Ovary (tissue), 9 donors: ENCODE data around the gene MED26. TPM values are rescaled to one million over a fixed set of nuclear protein-coding genes. Genes with fewer than 3 reads are reported as not detected.

ENCODE experiments used
- DNase-seq, 5 donors: peaks; one replicate each; pipeline ENCODE4 v3.0.0-alpha.2; 2019 to 2020
- H3K27ac ChIP-seq, 2 donors: fragments of 200-600 bp; one replicate each; pipeline versions ENCODE4 v1.5.1 to v1.8.0; 2019 to 2022
- H3K27me3 ChIP-seq: fragments of 200-600 bp; one replicate; pipeline ENCODE4 v1.8.0; 2022
- H3K36me3 ChIP-seq: fragments of 200-600 bp; sonication (generic); one replicate; pipeline ENCODE4 v1.5.1; 2019
- H3K4me1 ChIP-seq: one replicate; pipeline ENCODE4 v1.8.1; 2013; ENCODE audit warnings: mild to moderate bottlenecking, moderate library complexity; ENCODE audit not compliant: insufficient read depth
- H3K4me3 ChIP-seq: fragments of 200-600 bp; sonication (generic); one replicate; pipeline ENCODE4 v1.5.1; 2017
- H3K9me3 ChIP-seq, 2 donors: fragments of 200-600 bp in 1 of 2; sonication (generic) in 1 of 2; one replicate each; pipeline versions ENCODE4 v1.5.1 to v1.8.1; 2013 to 2019; ENCODE audit warnings: mild to moderate bottlenecking in 1 of 2, moderate library complexity in 1 of 2
- EP300 ChIP-seq: sonication (generic); formaldehyde crosslinking; IDR thresholded peaks from one replicate; pipeline ENCODE4 v1.6.1; 2017; ENCODE audit warnings: antibody characterized with exemption
- POLR2A ChIP-seq: fragments of 450-650 bp; IDR thresholded peaks from one replicate; pipeline ENCODE4 v1.6.1; 2017; ENCODE audit warnings: antibody characterized with exemption, mild to moderate bottlenecking, moderate library complexity
- WGBS, 3 donors: extraction: QIAGEN DNeasy Blood & Tissue Kit in 1 of 3; methylation state at CpG; one replicate each; pipeline versions ENCODE4 v1.1.5 to v1.1.7; 2013 to 2017; 5-methylcytosine and 5-hydroxymethylcytosine counted together
- intact Hi-C, 4 donors: fragments of 100-400 bp; cut with DNase I; formaldehyde crosslinking; loops; one replicate each; pipeline versions ENCODE4 v1.11.0 to v1.15.1; 2022 to 2023
- polyA plus RNA-seq, 2 donors: library from polyadenylated mRNA; stranded (reverse); fragments of 200-250 nt in 1 of 2; fragments of 350-450 nt in 1 of 2; fragmentation: Illumina TruSeq in 1 of 2; extraction: RNeasy Lipid Tissue Mini Kit (QIAGEN cat#74804) in 1 of 2; gene quantifications; one replicate each; pipeline ENCODE4 v1.2.3, GENCODE V29; 2013 to 2014
- total RNA-seq, 7 donors: library from RNA; depleted of rRNA in 2 of 7; stranded (reverse); fragments of >200 nt in 2 of 7; fragmentation: NEBNext Ultra II Directional in 3 of 7; extraction: Animal tissue kit (Norgen Biotek cat#: 25700) in 3 of 7; gene quantifications; one replicate each; pipeline versions ENCODE4 v1.1.0 to v1.2.4, GENCODE V29; 2016 to 2023
- TF ChIP-seq, protein P1 (sequence below), 3 donors: fragments of 450-650 bp in 2 of 3; fragments of 200-600 bp in 1 of 3; IDR thresholded peaks; one replicate each; pipeline versions ENCODE4 v1.5.1 to v1.8.0; 2016 to 2022; ENCODE audit warnings: antibody characterized with exemption in 3 of 3, mild to moderate bottlenecking in 1 of 3
- donor health status: DM: no; HTN: no; CAD: no; lungs with moderate emphysema.
- donor health status: DM: no; HTN: no; CAD: no.
- donor health status: Bipolar disorder and iron deficiency.
- donor health status: DM: yes; HTN: yes; CAD: no.
- donor health status: DM: no; HTN: no; CAD: no.
- donor health status: DM: yes; HTN: yes; CAD: no.

MED26 gene
- total and polyA plus RNA-seq, 9 donors, result 3.0 to 13.2 (median 10.8) TPM

DNA sequence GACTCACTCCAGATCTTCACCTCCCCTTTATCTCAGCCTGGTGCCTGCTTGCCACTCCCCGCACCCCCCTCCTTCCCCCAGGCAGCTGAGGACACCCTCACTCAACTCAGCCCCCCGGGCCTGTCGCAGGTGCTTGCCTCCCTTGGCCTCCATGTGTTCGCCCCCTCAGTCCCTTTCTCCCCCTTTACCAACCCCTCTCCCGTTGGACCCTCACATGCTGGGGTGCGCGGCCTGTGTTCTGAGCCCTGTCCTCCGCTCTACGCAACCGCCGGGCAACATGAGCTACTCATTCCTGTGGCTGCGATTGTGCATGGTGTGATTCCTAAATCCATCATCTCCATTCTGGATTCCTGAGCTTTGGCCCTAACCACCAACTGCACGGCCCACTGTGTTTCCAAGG, 90.9 kb downstream of the MED26 start:
- Histone ChIP-seq H3K4me1 (peaks cover 10% of the 10 kb centered on the region), H3K27me3 (no peaks in the 10 kb centered on the region), H3K4me3 (no peak overlapping the region), H3K36me3 (no peaks in the 10 kb centered on the region), H3K9me3 (no peaks in the 10 kb centered on the region), H3K27ac (no peak overlapping the region)
- TF ChIP-seq POLR2A (no peak), EP300 (no peak)
- TF ChIP-seq, protein P1, sequence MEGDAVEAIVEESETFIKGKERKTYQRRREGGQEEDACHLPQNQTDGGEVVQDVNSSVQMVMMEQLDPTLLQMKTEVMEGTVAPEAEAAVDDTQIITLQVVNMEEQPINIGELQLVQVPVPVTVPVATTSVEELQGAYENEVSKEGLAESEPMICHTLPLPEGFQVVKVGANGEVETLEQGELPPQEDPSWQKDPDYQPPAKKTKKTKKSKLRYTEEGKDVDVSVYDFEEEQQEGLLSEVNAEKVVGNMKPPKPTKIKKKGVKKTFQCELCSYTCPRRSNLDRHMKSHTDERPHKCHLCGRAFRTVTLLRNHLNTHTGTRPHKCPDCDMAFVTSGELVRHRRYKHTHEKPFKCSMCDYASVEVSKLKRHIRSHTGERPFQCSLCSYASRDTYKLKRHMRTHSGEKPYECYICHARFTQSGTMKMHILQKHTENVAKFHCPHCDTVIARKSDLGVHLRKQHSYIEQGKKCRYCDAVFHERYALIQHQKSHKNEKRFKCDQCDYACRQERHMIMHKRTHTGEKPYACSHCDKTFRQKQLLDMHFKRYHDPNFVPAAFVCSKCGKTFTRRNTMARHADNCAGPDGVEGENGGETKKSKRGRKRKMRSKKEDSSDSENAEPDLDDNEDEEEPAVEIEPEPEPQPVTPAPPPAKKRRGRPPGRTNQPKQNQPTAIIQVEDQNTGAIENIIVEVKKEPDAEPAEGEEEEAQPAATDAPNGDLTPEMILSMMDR (IDR thresholded peaks at IDR 0.05), result no peak
- intact Hi-C loops, result no loop called here
- no peak for DNase-seq
- WGBS, 3 donors, result 81 to 86% (median 83%) methylated on average over 13 of the region's 13 CpGs

DNA sequence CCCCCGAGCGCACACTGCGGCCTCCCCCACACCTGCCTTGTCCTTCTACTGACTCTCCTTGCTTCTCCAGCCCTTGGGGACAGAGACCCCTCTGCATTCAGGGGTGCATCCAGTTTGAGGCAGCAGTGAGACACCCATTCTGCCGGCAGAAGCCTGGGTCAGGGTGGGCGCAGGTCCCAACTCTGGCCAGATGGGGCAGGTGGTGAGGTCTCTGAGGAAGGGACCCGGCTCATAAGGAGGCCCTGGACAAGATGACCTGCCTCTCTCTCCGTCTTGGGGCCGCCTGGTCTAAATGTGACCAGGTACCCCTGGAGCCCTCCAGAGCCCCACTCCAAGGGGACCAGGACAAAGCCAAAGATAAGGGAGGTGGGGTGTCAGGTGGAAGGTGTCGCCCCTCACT, 91.9 kb downstream of the MED26 start:
- 82 to 91% (median 83%) methylated on average over 9 of the region's 9 CpGs for WGBS, 3 donors
- no peak overlapping the region for H3K4me3 ChIP-seq
- peaks cover 3% of the 10 kb centered on the region for H3K36me3 ChIP-seq
- no peaks in the 10 kb centered on the region for H3K27me3 ChIP-seq
- peaks cover 6% of the 10 kb centered on the region for H3K4me1 ChIP-seq
- H3K9me3 ChIP-seq, result no peaks in the 10 kb centered on the region
- H3K27ac ChIP-seq, result no peak overlapping the region
- no peak for DNase-seq
- TF ChIP-seq, protein P1 (IDR thresholded peaks at IDR 0.05), result no peak
- TF ChIP-seq POLR2A (no peak), EP300 (no peak)
- intact Hi-C loops, result no loop called here

DNA sequence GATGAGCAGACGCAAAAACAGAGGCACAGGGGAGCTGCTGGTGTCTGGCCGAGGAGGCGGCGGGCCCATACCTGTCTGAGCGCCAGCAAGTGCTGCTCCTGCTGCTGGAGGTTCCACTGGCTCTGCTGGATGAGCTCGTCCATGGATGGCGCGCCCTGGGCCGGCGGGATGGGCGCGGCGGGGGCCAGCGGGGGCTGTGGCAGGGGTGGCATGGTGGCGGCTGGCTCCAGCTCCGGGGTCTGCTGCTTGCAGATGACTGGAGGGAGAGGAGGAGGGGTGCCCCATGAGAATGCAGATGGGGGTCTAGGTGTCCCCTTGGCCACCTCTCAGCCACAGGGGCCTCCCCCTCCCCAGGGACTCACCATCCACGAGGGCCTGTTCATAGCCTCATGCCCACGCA, 92.6 kb downstream of the MED26 start:
- no peaks in the 10 kb centered on the region for H3K9me3 ChIP-seq
- intact Hi-C loops, result no loop called here
- H3K4me3 ChIP-seq, result no peak overlapping the region
- DNase-seq, result no peak
- WGBS, 3 donors, result 89 to 94% (median 90%) methylated on average over 18 of the region's 18 CpGs
- peaks cover 3% of the 10 kb centered on the region for H3K36me3 ChIP-seq
- no peaks in the 10 kb centered on the region for H3K27me3 ChIP-seq
- H3K4me1 ChIP-seq, result peaks cover 2% of the 10 kb centered on the region
- no peak overlapping the region for H3K27ac ChIP-seq
- TF ChIP-seq, protein P1 (IDR thresholded peaks at IDR 0.05), result no peak
- TF ChIP-seq EP300 (no peak), POLR2A (no peak)

DNA sequence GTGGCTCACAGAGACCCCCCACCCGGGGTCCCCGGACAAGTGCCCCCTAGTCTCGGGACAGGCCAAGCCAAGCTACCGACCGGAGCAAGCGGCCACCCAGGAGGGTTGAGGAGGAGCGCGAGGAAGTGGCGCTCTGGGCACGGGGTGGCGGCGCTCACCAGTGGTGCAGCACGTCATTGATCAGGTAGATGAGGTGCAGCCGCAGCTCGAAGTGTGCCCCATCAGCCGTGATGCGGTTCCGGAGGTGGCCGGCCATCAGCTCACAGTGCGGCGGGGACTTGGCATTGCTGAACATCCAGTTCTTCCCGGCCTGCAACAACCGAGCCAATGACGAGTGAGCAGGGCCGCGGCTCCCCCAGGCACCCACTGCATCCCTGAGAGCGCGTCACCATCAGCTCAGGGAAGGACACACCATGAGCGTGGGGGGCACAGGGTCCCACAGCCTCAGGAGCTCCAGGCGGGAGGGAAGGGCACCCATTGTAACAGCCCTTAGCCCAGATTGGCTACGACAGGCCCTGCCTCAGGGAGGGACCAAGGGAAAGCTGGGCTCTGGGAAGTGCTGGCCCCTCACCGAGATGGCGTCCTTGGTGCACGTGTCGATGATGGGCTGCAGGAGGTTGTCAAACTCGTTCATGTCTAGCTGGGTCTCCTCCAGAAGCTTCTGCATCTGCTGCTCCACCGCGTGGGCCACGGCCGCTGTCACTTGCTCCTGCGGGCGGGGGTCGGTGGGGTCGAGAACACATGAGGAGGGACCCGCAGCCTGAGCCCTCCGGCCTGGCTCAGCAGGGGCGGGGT, 95.4 kb downstream of the MED26 start:
- H3K36me3 ChIP-seq, result peaks cover 3% of the 10 kb centered on the region
- H3K27ac ChIP-seq, result no peak overlapping the region
- no peaks in the 10 kb centered on the region for H3K27me3 ChIP-seq
- DNase-seq, result no peak
- H3K4me1 ChIP-seq, result no peaks in the 10 kb centered on the region
- intact Hi-C loops, result no loop called here
- H3K9me3 ChIP-seq, result no peaks in the 10 kb centered on the region
- TF ChIP-seq, protein P1 (IDR thresholded peaks at IDR 0.05), result no peak
- TF ChIP-seq POLR2A, result no peak
- TF ChIP-seq EP300, result no peak
- no peak overlapping the region for H3K4me3 ChIP-seq
- 87 to 90% (median 87%) methylated on average over 43 to 47 of the region's 47 CpGs for WGBS, 3 donors
